Smooth muscle cell (in vitro differentiated cells): ENCODE data around the gene LONRF3. TPM values are rescaled to one million over a fixed set of nuclear protein-coding genes. Genes with fewer than 3 reads are reported as not detected.

ENCODE experiments used
- DNase-seq: peaks from one replicate; lab custom pipeline; 2025; ENCODE audit not compliant: unreplicated experiment; lab: John Stamatoyannopoulos, UW
- H2AFZ ChIP-seq: fragments of 200-600 bp; sonication (generic); 2 replicates; pipeline ENCODE4 v1.6.0; 2016; ENCODE audit warnings: antibody characterized with exemption, low read depth, mild to moderate bottlenecking
- H3F3A ChIP-seq: fragments of 200-600 bp; sonication (generic); 2 replicates; pipeline ENCODE4 v1.6.0; 2017; ENCODE audit warnings: antibody characterized with exemption, low read depth
- H3K27ac ChIP-seq: fragments of 200-600 bp; sonication (generic); 2 replicates; pipeline ENCODE4 v1.5.1; 2016; ENCODE audit warnings: low read depth, mild to moderate bottlenecking
- H3K27me3 ChIP-seq: fragments of 200-600 bp; sonication (generic); 2 replicates; pipeline ENCODE4 v1.6.1; 2016; ENCODE audit warnings: low read depth, mild to moderate bottlenecking
- H3K36me3 ChIP-seq: fragments of 200-600 bp; sonication (generic); 2 replicates; pipeline ENCODE4 v1.5.1; 2016; ENCODE audit warnings: low read depth
- H3K4me1 ChIP-seq: fragments of 200-600 bp; sonication (generic); 2 replicates; pipeline ENCODE4 v1.5.1; 2016; ENCODE audit warnings: low read depth
- H3K4me2 ChIP-seq: fragments of 200-600 bp; sonication (generic); 2 replicates; pipeline ENCODE4 v1.6.0; 2016; ENCODE audit warnings: mild to moderate bottlenecking
- H3K4me3 ChIP-seq: fragments of 200-600 bp; sonication (generic); 2 replicates; pipeline ENCODE4 v1.5.1; 2016; ENCODE audit warnings: mild to moderate bottlenecking
- H3K79me2 ChIP-seq: fragments of 200-600 bp; sonication (generic); 2 replicates; pipeline ENCODE4 v1.6.0; 2016; ENCODE audit warnings: low read depth, mild to moderate bottlenecking
- H3K9ac ChIP-seq: fragments of 200-600 bp; sonication (generic); 2 replicates; pipeline ENCODE4 v1.6.0; 2016; ENCODE audit warnings: low read depth
- H3K9me3 ChIP-seq: fragments of 200-600 bp; sonication (generic); replicated peaks from 2 replicates; pipeline ENCODE4 v1.5.1; 2016; ENCODE audit warnings: low read depth
- H4K20me1 ChIP-seq: fragments of 200-600 bp; sonication (generic); 2 replicates; pipeline ENCODE4 v1.6.0; 2016; ENCODE audit warnings: low read depth
- CTCF ChIP-seq: fragments of 200-600 bp; sonication (generic); IDR thresholded peaks from 2 replicates; pipeline ENCODE4 v1.5.1; 2017; ENCODE audit warnings: borderline replicate concordance, mild to moderate bottlenecking, antibody characterized with exemption; ENCODE audit not compliant: insufficient read depth, poor library complexity, severe bottlenecking
- WGBS: methylation state at CpG from one replicate; pipeline ENCODE4 v1.1.7; 2016; ENCODE audit warnings: low lambda C conversion rate; 5-methylcytosine and 5-hydroxymethylcytosine counted together
- polyA plus RNA-seq: library from polyadenylated mRNA; unstranded; fragments of >200 nt; fragmentation: Nextera tagmentation; extraction: Ambion mirVana; gene quantifications from 2 replicates; pipeline ENCODE4 v1.2.1, GENCODE V29; 2016
- total RNA-seq: library from RNA; depleted of rRNA; stranded (reverse); fragments of >200 nt; gene quantifications from 2 replicates; pipeline ENCODE4 v1.2.3, GENCODE V29; 2014

Gene LONRF3
- total RNA-seq (0.36 TPM in 1 of 2 replicates, not detected in the other), polyA plus RNA-seq (0.53 TPM in 1 of 2 replicates, not detected in the other)

GRCh38 chrX:118974088-118974907, at the start of gene LONRF3:
Gene LONRF3 (plus strand): TSS chrX:118974618. CDS start chrX:118974781, 163 bp downstream.
- H3K36me3 ChIP-seq, result no peaks in the 10 kb centered on the region
- H3F3A ChIP-seq, result no peaks in the 10 kb centered on the region
- H3K79me2 ChIP-seq, result no peaks in the 10 kb centered on the region
- H3K27me3 ChIP-seq, result peaks cover 53% of the 10 kb centered on the region
- H3K4me3 ChIP-seq, result peak within 1 kb of the TSS; percentile 48
- no peak for DNase-seq
- H3K4me2 ChIP-seq, result peak within 1 kb of the TSS; percentile 88
- TF ChIP-seq CTCF, result no peak
- H3K27ac ChIP-seq, result no peak within 1 kb of the TSS
- WGBS, result 49% methylated on average over 45 of the region's 45 CpGs
- no peaks in the 10 kb centered on the region for H4K20me1 ChIP-seq
- no peaks in the 10 kb centered on the region for H3K9me3 ChIP-seq
- no peak within 1 kb of the TSS for H2AFZ ChIP-seq
- no peak within 1 kb of the TSS for H3K9ac ChIP-seq
- no peaks in the 10 kb centered on the region for H3K4me1 ChIP-seq

GRCh38 chrX:118928151-118928550, 46.3 kb upstream of the LONRF3 start:
- Histone ChIP-seq H3F3A (no peaks in the 10 kb centered on the region), H3K4me2 (no peak overlapping the region), H3K27me3 (no peaks in the 10 kb centered on the region), H3K27ac (no peak overlapping the region), H3K4me1 (no peaks in the 10 kb centered on the region), H3K36me3 (no peaks in the 10 kb centered on the region), H2AFZ (no peak overlapping the region), H4K20me1 (no peaks in the 10 kb centered on the region), H3K9me3 (no peaks in the 10 kb centered on the region), H3K9ac (no peak overlapping the region), H3K79me2 (no peaks in the 10 kb centered on the region), H3K4me3 (no peak overlapping the region)
- WGBS, result 76% methylated on average over 2 of the region's 2 CpGs
- no peak for TF ChIP-seq CTCF
- no peak for DNase-seq

- H3K9ac ChIP-seq, result no peak overlapping the region
- WGBS, result 93% methylated on average over 1 of the region's 1 CpG
- H3K4me2 ChIP-seq, result no peak overlapping the region
- no peaks in the 10 kb centered on the region for H3K79me2 ChIP-seq
- H3F3A ChIP-seq, result no peaks in the 10 kb centered on the region
- H3K4me1 ChIP-seq, result no peaks in the 10 kb centered on the region
- TF ChIP-seq CTCF, result no peak
- H2AFZ ChIP-seq, result no peak overlapping the region
- H3K4me3 ChIP-seq, result no peak overlapping the region
- no peak overlapping the region for H3K27ac ChIP-seq
- no peaks in the 10 kb centered on the region for H3K9me3 ChIP-seq
- H4K20me1 ChIP-seq, result no peaks in the 10 kb centered on the region
- no peaks in the 10 kb centered on the region for H3K36me3 ChIP-seq
- no peak for DNase-seq
- no peaks in the 10 kb centered on the region for H3K27me3 ChIP-seq
Measured at GRCh38 chrX:118935352-118935751, 39.1 kb upstream of the LONRF3 start.
